ENCODE data around the gene GIMAP2. TPM values are rescaled to one million over a fixed set of nuclear protein-coding genes. Genes with fewer than 3 reads are reported as not detected.

The GIMAP2 gene
- total and polyA plus RNA-seq, 11 donors: 2.1 to 23.5 (median 4.9) TPM

GRCh38 chr7:150735596-150736358 is 50.3 kb downstream of the GIMAP2 start:
- peak overlapping the region in 6 of 12 donors; percentile 82 to 96 (median 84) for H3K27ac ChIP-seq
- intact Hi-C loops (cut with DNase I): loop anchor here (5.0 to 10.0 kb wide), 7 partner anchors 101 to 288 kb away; partner anchors contain the start of genes GIMAP8 (in 6 of the 10) and GIMAP6 (in 5 of the 10)
- H3K36me3 ChIP-seq: peaks cover 0 to 8% (median under 1%) of the 10 kb centered on the region in 9 donors
- peaks cover 0 to 37% (median 4%) of the 10 kb centered on the region in 12 donors for H3K4me1 ChIP-seq
- WGBS, 4 donors: 80 to 86% (median 83%) methylated on average over 3 of the region's 3 CpGs
- TF ChIP-seq POLR2A (IDR thresholded peaks at IDR 0.05) (no peak), CTCF (IDR thresholded peaks at IDR 0.05) (no peak)
- DNase-seq (no peak), ATAC-seq (no peak)
- no peak overlapping the region for H3K4me3 ChIP-seq
- H3K27me3 ChIP-seq: no peaks in the 10 kb centered on the region
- no peaks in the 10 kb centered on the region for H3K9me3 ChIP-seq

GRCh38 chr7:150736864-150737263 is 51.4 kb downstream of the GIMAP2 start:
- H3K9me3 ChIP-seq: no peaks in the 10 kb centered on the region
- H3K36me3 ChIP-seq: peaks cover 0 to 19% (median 11%) of the 10 kb centered on the region in 9 donors
- TF ChIP-seq CTCF (IDR thresholded peaks at IDR 0.05) (no peak), POLR2A (IDR thresholded peaks at IDR 0.05) (no peak)
- peak overlapping the region in 11 of 12 donors; percentile 46 to 78 (median 64) for H3K4me3 ChIP-seq
- intact Hi-C loops (cut with DNase I): loop anchor here (5.0 to 10.0 kb wide), 7 partner anchors 102 to 290 kb away; partner anchors contain the start of genes GIMAP8 (in 6 of the 10) and GIMAP6 (in 5 of the 10)
- ATAC-seq (peak in 1 of 4 donors; percentile 23), DNase-seq (no peak)
- H3K27ac ChIP-seq: peak overlapping the region; percentile 71 to 96 (median 86)
- H3K27me3 ChIP-seq: no peaks in the 10 kb centered on the region
- H3K4me1 ChIP-seq: peaks cover 0 to 48% (median 11%) of the 10 kb centered on the region in 12 donors
- WGBS, 4 donors: 43 to 61% (median 58%) methylated on average over 3 to 4 of the region's 4 CpGs

- no peak for TF ChIP-seq CTCF (IDR thresholded peaks at IDR 0.05)
- TF ChIP-seq POLR2A (IDR thresholded peaks at IDR 0.05): peak in 1 of 2 donors; percentile 54
- Histone ChIP-seq H3K27me3 (no peaks in the 10 kb centered on the region), H3K36me3 (peaks cover 0 to 25% (median 17%) of the 10 kb centered on the region in 9 donors), H3K4me3 (peak within 1 kb of the TSS; percentile 43 to 78 (median 62)), H3K27ac (peak within 1 kb of the TSS; percentile 71 to 96 (median 86)), H3K4me1 (peaks cover 0 to 54% (median 15%) of the 10 kb centered on the region in 12 donors), H3K9me3 (no peaks in the 10 kb centered on the region)
- ATAC-seq (peak; percentile 66 to 83 (median 73)), DNase-seq (peak in 2 of 5 donors; percentile 43 to 55)
- intact Hi-C loops (cut with DNase I): loop anchor here (1.0 to 10.0 kb wide), 9 partner anchors 17 to 290 kb away; partner anchors contain the start of genes GIMAP6 (in 6 of the 10) and GIMAP8 (in 6 of the 10)
- 31 to 49% (median 39%) methylated on average over 13 to 14 of the region's 14 CpGs for WGBS, 4 donors
These were observed 52.0 kb downstream of the GIMAP2 start, which contains the start of gene GIMAP5 for GRCh38 chr7:150737265-150738055. GIMAP5 (plus strand) TSS chr7:150737418; CDS start chr7:150740885, 3,467 bp downstream.
